ENCODE measurements around the gene DPEP2.

The DPEP2 gene

GRCh38 chr16:67963292-67963661 is 36.0 kb downstream of the DPEP2 start:
- H3K27me3 ChIP-seq (ENCODE audit: low read depth, low read length): no peaks in the 10 kb centered on the region
- H3K27ac ChIP-seq (ENCODE audit: low read length): no peak overlapping the region
- H3K36me3 ChIP-seq (ENCODE audit: control insufficient read depth in 1 of 2, insufficient read depth in 2 of 2, low read length in 2 of 2): peaks cover 28 to 46% of the 10 kb centered on the region in 2 donors
- no peaks in the 10 kb centered on the region for H3K9me3 ChIP-seq (ENCODE audit: control insufficient read depth in 1 of 2, low read length in 2 of 2)
- no peak overlapping the region for H3K4me3 ChIP-seq (ENCODE audit: low read depth in 1 of 2, low read length in 2 of 2)
- H3K4me1 ChIP-seq (ENCODE audit: control insufficient read depth in 1 of 2, insufficient read depth in 2 of 2, low read length in 2 of 2): peaks cover 43 to 62% of the 10 kb centered on the region in 2 donors

GRCh38 chr16:67962135-67962534 is 37.1 kb downstream of the DPEP2 start:
- Histone ChIP-seq H3K27me3 (ENCODE audit: low read depth, low read length) (no peaks in the 10 kb centered on the region), H3K9me3 (ENCODE audit: control insufficient read depth in 1 of 2, low read length in 2 of 2) (no peaks in the 10 kb centered on the region), H3K4me3 (ENCODE audit: low read depth in 1 of 2, low read length in 2 of 2) (no peak overlapping the region), H3K4me1 (ENCODE audit: control insufficient read depth in 1 of 2, insufficient read depth in 2 of 2, low read length in 2 of 2) (peaks cover 42 to 59% of the 10 kb centered on the region in 2 donors), H3K36me3 (ENCODE audit: control insufficient read depth in 1 of 2, insufficient read depth in 2 of 2, low read length in 2 of 2) (peaks cover 28 to 57% of the 10 kb centered on the region in 2 donors), H3K27ac (ENCODE audit: low read length) (no peak overlapping the region)

- H3K36me3 ChIP-seq (ENCODE audit: control insufficient read depth in 1 of 2, insufficient read depth in 2 of 2, low read length in 2 of 2): peaks cover 28 to 57% of the 10 kb centered on the region in 2 donors
Measured at GRCh38 chr16:67961551-67961957, 37.7 kb downstream of the DPEP2 start.

GRCh38 chr16:67959536-67960329 is 39.6 kb downstream of the DPEP2 start:
- no peak overlapping the region for H3K4me3 ChIP-seq (ENCODE audit: low read depth in 1 of 2, low read length in 2 of 2)
- peaks cover 18 to 35% of the 10 kb centered on the region in 2 donors for H3K4me1 ChIP-seq (ENCODE audit: control insufficient read depth in 1 of 2, insufficient read depth in 2 of 2, low read length in 2 of 2)
- peak overlapping the region; percentile 79 for H3K27ac ChIP-seq (ENCODE audit: low read length)
- H3K36me3 ChIP-seq (ENCODE audit: control insufficient read depth in 1 of 2, insufficient read depth in 2 of 2, low read length in 2 of 2): peaks cover 28 to 63% of the 10 kb centered on the region in 2 donors
- H3K27me3 ChIP-seq (ENCODE audit: low read depth, low read length): no peaks in the 10 kb centered on the region
- no peaks in the 10 kb centered on the region for H3K9me3 ChIP-seq (ENCODE audit: control insufficient read depth in 1 of 2, low read length in 2 of 2)

More at GRCh38 chr16:67961551-67961957, 37.7 kb downstream of the DPEP2 start:
- peaks cover 36 to 54% of the 10 kb centered on the region in 2 donors for H3K4me1 ChIP-seq (ENCODE audit: control insufficient read depth in 1 of 2, insufficient read depth in 2 of 2, low read length in 2 of 2)
- H3K9me3 ChIP-seq (ENCODE audit: control insufficient read depth in 1 of 2, low read length in 2 of 2): no peaks in the 10 kb centered on the region
- H3K4me3 ChIP-seq (ENCODE audit: low read depth in 1 of 2, low read length in 2 of 2): no peak overlapping the region
- H3K27me3 ChIP-seq (ENCODE audit: low read depth, low read length): no peaks in the 10 kb centered on the region
- H3K27ac ChIP-seq (ENCODE audit: low read length): no peak overlapping the region

- peaks cover 31 to 70% of the 10 kb centered on the region in 2 donors for H3K36me3 ChIP-seq (ENCODE audit: control insufficient read depth in 1 of 2, insufficient read depth in 2 of 2, low read length in 2 of 2)
- no peaks in the 10 kb centered on the region for H3K27me3 ChIP-seq (ENCODE audit: low read depth, low read length)
Measured at GRCh38 chr16:67957622-67958021, 41.7 kb downstream of the DPEP2 start.

GRCh38 chr16:67954421-67955196 is 44.7 kb downstream of the DPEP2 start:
- Histone ChIP-seq H3K27me3 (ENCODE audit: low read depth, low read length) (no peaks in the 10 kb centered on the region), H3K36me3 (ENCODE audit: control insufficient read depth in 1 of 2, insufficient read depth in 2 of 2, low read length in 2 of 2) (peaks cover 32 to 70% of the 10 kb centered on the region in 2 donors), H3K4me1 (ENCODE audit: control insufficient read depth in 1 of 2, insufficient read depth in 2 of 2, low read length in 2 of 2) (peaks cover 0 to 24% of the 10 kb centered on the region in 2 donors), H3K9me3 (ENCODE audit: control insufficient read depth in 1 of 2, low read length in 2 of 2) (no peaks in the 10 kb centered on the region), H3K4me3 (ENCODE audit: low read depth in 1 of 2, low read length in 2 of 2) (no peak overlapping the region), H3K27ac (ENCODE audit: low read length) (no peak overlapping the region)

More at GRCh38 chr16:67957622-67958021, 41.7 kb downstream of the DPEP2 start:
- Histone ChIP-seq H3K4me1 (ENCODE audit: control insufficient read depth in 1 of 2, insufficient read depth in 2 of 2, low read length in 2 of 2) (peaks cover 10 to 19% of the 10 kb centered on the region in 2 donors), H3K4me3 (ENCODE audit: low read depth in 1 of 2, low read length in 2 of 2) (no peak overlapping the region), H3K9me3 (ENCODE audit: control insufficient read depth in 1 of 2, low read length in 2 of 2) (no peaks in the 10 kb centered on the region), H3K27ac (ENCODE audit: low read length) (no peak overlapping the region)

GRCh38 chr16:67953641-67954375 is 45.5 kb downstream of the DPEP2 start:
- Histone ChIP-seq H3K4me3 (ENCODE audit: low read depth in 1 of 2, low read length in 2 of 2) (no peak overlapping the region), H3K36me3 (ENCODE audit: control insufficient read depth in 1 of 2, insufficient read depth in 2 of 2, low read length in 2 of 2) (peaks cover 35 to 74% of the 10 kb centered on the region in 2 donors), H3K4me1 (ENCODE audit: control insufficient read depth in 1 of 2, insufficient read depth in 2 of 2, low read length in 2 of 2) (peaks cover 0 to 21% of the 10 kb centered on the region in 2 donors), H3K27ac (ENCODE audit: low read length) (no peak overlapping the region), H3K9me3 (ENCODE audit: control insufficient read depth in 1 of 2, low read length in 2 of 2) (no peaks in the 10 kb centered on the region), H3K27me3 (ENCODE audit: low read depth, low read length) (no peaks in the 10 kb centered on the region)

- no peak overlapping the region for H3K27ac ChIP-seq (ENCODE audit: low read length)
- H3K27me3 ChIP-seq (ENCODE audit: low read depth, low read length): no peaks in the 10 kb centered on the region
- peaks cover 51 to 81% of the 10 kb centered on the region in 2 donors for H3K36me3 ChIP-seq (ENCODE audit: control insufficient read depth in 1 of 2, insufficient read depth in 2 of 2, low read length in 2 of 2)
- H3K4me3 ChIP-seq (ENCODE audit: low read depth in 1 of 2, low read length in 2 of 2): no peak overlapping the region
- no peaks in the 10 kb centered on the region for H3K9me3 ChIP-seq (ENCODE audit: control insufficient read depth in 1 of 2, low read length in 2 of 2)
- peaks cover 0 to 21% of the 10 kb centered on the region in 2 donors for H3K4me1 ChIP-seq (ENCODE audit: control insufficient read depth in 1 of 2, insufficient read depth in 2 of 2, low read length in 2 of 2)
Measured at GRCh38 chr16:67951485-67951884, 47.8 kb downstream of the DPEP2 start.

- H3K4me1 ChIP-seq (ENCODE audit: control insufficient read depth in 1 of 2, insufficient read depth in 2 of 2, low read length in 2 of 2): peaks cover 0 to 27% of the 10 kb centered on the region in 2 donors
- no peaks in the 10 kb centered on the region for H3K9me3 ChIP-seq (ENCODE audit: control insufficient read depth in 1 of 2, low read length in 2 of 2)
- H3K4me3 ChIP-seq (ENCODE audit: low read depth in 1 of 2, low read length in 2 of 2): no peak overlapping the region
- H3K27me3 ChIP-seq (ENCODE audit: low read depth, low read length): no peaks in the 10 kb centered on the region
- no peak overlapping the region for H3K27ac ChIP-seq (ENCODE audit: low read length)
- H3K36me3 ChIP-seq (ENCODE audit: control insufficient read depth in 1 of 2, insufficient read depth in 2 of 2, low read length in 2 of 2): peaks cover 62 to 92% of the 10 kb centered on the region in 2 donors
Measured at GRCh38 chr16:67950335-67950843, 48.9 kb downstream of the DPEP2 start.

- Histone ChIP-seq H3K4me3 (ENCODE audit: low read depth in 1 of 2, low read length in 2 of 2) (no peak overlapping the region), H3K9me3 (ENCODE audit: control insufficient read depth in 1 of 2, low read length in 2 of 2) (no peaks in the 10 kb centered on the region), H3K4me1 (ENCODE audit: control insufficient read depth in 1 of 2, insufficient read depth in 2 of 2, low read length in 2 of 2) (peaks cover 0 to 34% of the 10 kb centered on the region in 2 donors), H3K27me3 (ENCODE audit: low read depth, low read length) (no peaks in the 10 kb centered on the region), H3K27ac (ENCODE audit: low read length) (no peak overlapping the region), H3K36me3 (ENCODE audit: control insufficient read depth in 1 of 2, insufficient read depth in 2 of 2, low read length in 2 of 2) (peaks cover 64 to 92% of the 10 kb centered on the region in 2 donors)
Measured at GRCh38 chr16:67949645-67950044, 49.6 kb downstream of the DPEP2 start.
